Prostate gland (tissue), 2 donors: ENCODE data around the gene ADGRB3.

Source experiments
- CTCF ChIP-seq, 4 experiments: fragments of 200-600 bp in 2 of 4; fragments of 450-650 bp in 2 of 4; sonication (generic) in 2 of 4; IDR thresholded peaks; 1 replicate in 3 of 4; 2 replicates in 1 of 4; pipeline ENCODE4 v1.5.1; 2016 to 2019; ENCODE audit warnings: antibody characterized with exemption in 4 of 4, mild to moderate bottlenecking in 2 of 4, moderate library complexity in 2 of 4
- POLR2A ChIP-seq: fragments of 450-650 bp; IDR thresholded peaks from one replicate; pipeline ENCODE4 v1.6.1; 2016; ENCODE audit warnings: antibody characterized with exemption, mild to moderate bottlenecking
- POLR2AphosphoS5 ChIP-seq: sonication (generic); formaldehyde crosslinking; IDR thresholded peaks from one replicate; pipeline ENCODE4 v1.6.1; 2017; ENCODE audit warnings: antibody characterized with exemption

- TF ChIP-seq CTCF (IDR thresholded peaks at IDR 0.05), result no peak
- TF ChIP-seq POLR2A, result no peak
- no peak for TF ChIP-seq POLR2AphosphoS5
Measured at GRCh38 chr6:68632734-68633133, 2.3 kb upstream of the ADGRB3 start.
